HG03439 (cell line): ENCODE results near the gene JCAD.
A peak's percentile ranks its signal among the peaks of the same experiment; 100 is the strongest.
"Not testable (repeated sequence)": the region's sequence is repeated elsewhere in the genome, so short reads cannot be mapped to it uniquely, and the experiment has no call there.

Experiments used
- ATAC-seq: cut with Tn5 transposase; IDR thresholded peaks from one replicate; pipeline ENCODE4 v1.9.1; 2021; ENCODE audit warnings: mild to moderate bottlenecking, moderate library complexity; ENCODE audit not compliant: unreplicated experiment

The JCAD gene

DNA sequence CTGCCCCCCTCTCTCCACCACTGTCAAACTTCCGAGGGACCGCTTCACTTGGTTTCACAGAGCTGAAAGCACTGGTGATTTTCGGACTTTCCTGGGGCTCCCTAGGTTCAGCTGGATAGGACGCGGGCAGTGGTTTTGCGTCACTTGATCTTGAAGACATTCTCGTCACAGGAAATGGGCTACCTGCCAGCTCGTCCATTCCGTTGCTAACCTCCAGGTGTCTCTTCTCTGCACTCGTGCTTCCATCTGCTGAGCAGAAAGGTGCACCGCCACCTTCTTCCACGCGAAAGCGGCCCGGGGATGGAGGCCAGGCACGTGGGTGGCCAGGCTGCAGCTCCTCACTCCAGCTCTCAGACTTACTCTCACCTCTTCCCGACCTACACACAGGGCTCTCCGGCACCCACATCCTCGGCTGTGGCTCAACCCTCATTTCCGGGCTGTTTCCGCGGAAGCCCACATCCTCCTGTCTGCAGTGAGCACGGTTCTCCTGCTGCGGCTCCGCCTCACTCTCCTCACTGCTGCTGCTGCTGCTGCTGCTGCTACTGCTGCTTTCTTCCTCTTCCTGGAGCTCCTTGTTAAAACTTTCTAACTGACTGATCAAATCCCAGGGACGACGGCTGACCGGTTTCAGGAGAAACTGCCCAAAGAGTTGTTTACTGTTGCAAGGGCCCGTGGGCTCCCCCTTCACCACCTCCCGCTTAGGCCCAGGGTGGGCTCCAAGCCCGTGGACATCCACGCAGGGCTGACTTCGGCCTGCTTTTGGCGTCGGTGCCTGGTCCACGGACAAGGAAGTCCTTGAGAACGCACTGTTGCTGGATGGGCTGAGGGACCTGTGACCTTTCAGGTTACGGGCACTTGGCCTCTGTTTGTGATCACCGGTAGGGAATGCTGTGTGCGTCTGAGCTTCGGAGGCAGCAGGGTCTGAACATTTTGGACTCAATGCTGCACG is 32.1 kb downstream of the JCAD start:
- ATAC-seq, result peak; percentile 81

GRCh38 chr10:30026578-30026977 is 32.8 kb downstream of the JCAD start:
- no peak for ATAC-seq

DNA sequence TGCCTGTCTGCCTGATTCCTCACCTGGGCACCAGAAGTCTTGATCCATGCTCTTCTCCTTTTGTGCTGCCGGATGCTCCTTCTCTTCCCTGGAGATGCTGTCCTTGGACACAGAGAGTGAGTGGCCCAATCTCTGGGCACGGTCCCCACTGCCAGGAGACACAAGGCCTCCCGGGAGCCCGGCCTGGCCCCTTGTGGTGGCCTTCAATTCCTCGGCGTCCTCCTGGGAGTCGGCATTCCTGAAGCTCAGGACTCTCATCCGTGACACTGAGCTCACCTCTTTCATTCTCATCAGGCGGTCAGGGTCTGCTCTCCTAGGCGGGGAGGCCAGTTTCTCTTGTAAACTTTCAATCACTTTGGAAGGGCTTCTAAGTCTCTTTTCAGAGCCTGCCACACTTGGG is 33.3 kb downstream of the JCAD start:
- no peak for ATAC-seq

DNA sequence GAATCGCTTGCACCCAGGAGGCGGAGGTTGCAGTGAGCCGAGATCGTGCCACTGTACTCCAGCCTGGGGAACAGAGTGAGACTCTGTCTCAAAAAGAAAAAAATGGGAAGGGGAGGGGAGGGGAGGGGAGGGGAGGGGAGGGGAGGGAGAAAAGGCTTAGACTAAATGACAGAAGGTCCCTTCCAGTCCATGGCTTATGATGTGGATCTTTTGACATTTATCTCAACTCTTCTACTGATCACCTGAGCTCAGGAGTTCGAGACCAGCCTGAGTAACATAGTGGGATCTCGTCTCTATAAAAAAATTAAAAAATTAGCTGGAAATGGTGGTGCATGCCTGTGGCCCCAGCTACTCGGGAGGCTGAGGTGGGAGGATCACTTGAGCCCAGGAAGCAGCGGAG is 34.0 kb downstream of the JCAD start:
- ATAC-seq, result not testable (repeated sequence)

DNA sequence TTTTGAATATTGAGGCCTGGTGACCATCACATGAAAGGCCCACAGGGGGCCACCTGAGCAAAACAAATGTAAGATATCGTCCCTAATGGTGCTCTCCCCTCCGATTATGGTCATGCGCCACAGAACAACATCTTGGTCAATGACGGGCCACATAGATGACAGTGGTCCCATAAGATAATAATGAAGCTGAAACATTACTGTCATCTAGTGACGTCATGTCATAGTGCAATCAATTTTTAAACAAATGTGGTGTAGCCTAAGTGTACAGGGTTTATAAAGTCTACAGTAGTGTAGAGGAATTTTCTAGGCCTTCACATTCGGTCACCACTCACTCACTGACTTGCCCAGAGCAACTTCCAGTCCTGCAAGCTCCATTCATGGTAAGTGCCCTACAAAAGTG is 36.8 kb downstream of the JCAD start:
- no peak for ATAC-seq

GRCh38 chr10:30019468-30019867 is 39.9 kb downstream of the JCAD start:
- no peak for ATAC-seq

- ATAC-seq, result no peak
Observed at GRCh38 chr10:30018496-30018895, 40.9 kb downstream of the JCAD start.

DNA sequence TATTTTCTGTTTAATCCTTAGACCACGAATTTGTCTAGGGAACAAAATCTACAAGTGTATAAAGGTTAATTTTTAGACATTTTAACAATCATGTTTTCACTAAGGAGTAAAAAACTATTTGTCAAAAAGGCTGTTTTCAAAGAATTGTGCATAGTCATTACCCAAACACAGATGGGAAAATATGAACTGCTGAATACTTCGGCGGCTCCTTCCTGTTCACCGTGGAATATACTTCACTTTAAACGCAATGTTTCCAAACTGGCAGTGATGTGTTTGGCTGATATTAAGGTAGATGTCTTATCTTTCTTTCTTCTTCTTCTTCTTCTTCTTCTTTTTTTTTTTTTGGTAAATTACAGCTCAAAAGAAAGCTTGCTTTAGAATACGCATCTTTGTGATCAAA is 41.4 kb downstream of the JCAD start:
- no peak for ATAC-seq

GRCh38 chr10:30017556-30017955 is 41.8 kb downstream of the JCAD start:
- ATAC-seq, result no peak

DNA sequence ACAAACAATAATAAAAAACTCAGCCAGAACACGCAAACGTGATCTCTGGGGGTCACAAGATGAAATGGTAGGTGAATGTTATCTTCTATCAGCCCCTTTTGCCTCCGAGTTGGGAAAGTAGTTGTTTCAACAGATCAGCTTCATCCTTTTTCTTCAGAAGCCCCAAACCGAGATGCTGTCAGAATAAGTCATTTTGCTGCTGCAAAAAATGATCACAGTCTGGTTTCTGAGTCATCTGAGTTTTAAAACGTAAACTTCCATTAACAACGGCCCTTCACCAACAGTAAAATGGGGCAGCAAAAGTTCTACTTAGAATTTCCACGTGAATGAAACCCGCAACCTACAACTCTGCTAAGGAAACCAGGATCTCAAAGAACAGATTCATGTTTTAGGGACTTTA is 44.9 kb downstream of the JCAD start:
- ATAC-seq, result no peak

DNA sequence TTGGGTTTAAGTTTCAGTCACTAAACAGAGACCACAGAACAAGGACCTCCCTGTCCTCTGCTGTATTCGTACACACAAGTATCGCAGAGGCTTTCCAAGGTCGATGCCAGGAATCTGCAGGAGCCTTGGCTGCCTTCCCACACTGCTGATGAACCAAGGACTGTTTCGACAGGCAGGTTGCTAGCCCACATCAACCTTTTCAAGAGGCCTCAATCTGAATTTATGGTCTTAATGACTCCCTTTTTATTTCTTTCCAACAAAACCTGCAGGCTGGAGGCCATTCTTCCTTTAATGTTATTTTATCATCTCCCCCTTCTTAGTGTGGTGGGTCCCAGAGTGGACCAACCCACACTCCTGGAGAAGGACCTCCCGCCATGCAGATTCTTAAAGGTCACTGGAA is 45.6 kb downstream of the JCAD start:
- ATAC-seq, result no peak

GRCh38 chr10:30011956-30012647 is 47.3 kb downstream of the JCAD start:
- ATAC-seq, result no peak

- no peak for ATAC-seq
Observed at GRCh38 chr10:30011396-30011795, 48.0 kb downstream of the JCAD start.

DNA sequence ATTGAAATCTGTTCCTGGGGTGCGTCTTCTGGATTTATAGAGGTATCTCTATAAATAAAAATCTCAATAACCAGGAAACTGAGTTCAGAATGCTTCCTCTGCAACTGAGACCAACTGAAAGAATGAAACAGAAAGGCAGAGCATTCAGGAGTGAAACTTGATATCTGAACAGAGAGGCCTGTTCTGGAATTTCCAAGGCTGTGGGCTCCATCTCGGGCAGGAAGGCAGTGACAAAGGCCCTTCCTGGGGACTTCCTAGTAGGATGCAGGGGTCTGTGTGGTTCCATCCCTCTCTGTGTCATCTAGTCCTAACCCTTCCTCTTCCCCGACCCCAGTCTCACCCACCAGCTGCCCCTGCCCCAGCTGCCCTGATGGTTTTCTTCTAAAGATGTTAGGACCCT is 52.0 kb downstream of the JCAD start:
- ATAC-seq, result no peak

GRCh38 chr10:30006410-30006809 is 53.0 kb downstream of the JCAD start:
- no peak for ATAC-seq

GRCh38 chr10:30005116-30005515 is 54.3 kb downstream of the JCAD start:
- not testable (repeated sequence) for ATAC-seq

DNA sequence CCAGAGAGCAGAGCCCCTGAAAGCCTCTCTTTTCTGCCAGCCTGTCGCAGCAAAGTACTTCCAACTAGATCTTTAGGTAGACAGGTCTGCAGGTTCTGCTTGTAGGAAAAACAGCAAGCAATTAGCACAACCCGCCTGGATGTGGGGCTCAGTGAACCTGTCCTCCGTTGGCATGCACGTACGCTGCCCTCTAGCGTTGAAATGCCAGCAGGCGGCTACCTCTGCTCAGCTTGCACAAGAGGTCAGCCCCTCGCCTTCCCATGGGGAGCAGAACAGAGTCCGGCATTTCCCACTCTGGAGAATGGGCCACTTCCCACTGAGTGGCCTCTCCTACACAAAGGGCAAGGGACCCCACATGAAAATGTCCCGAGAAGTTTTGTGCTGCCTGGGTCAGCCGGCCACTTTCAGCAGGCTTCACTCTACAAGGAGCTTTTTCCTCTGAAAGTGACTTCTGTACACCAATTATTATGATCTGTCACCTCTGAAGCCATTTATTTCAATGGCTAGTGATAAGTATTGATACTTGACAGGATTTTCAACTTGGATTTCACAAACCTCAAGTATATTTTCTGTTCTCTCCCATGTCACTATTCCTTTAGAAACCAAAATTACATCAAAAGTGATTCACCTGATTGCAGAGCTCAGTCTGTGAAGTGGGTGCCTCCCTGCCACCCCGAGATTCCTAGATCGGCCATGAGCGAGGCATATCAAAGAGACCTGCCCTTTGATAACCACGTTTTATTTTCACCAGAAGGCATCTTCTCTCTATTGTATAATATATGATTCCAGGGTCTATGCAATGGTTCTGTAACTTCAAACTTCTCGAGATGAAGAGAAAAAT is 56.7 kb downstream of the JCAD start:
- ATAC-seq, result no peak

GRCh38 chr10:30000802-30001571 is 58.4 kb downstream of the JCAD start:
- ATAC-seq, result no peak

- ATAC-seq, result no peak
Observed at GRCh38 chr10:29998142-29998808, 61.1 kb downstream of the JCAD start.

- no peak for ATAC-seq
Observed at GRCh38 chr10:29994811-29995210, 64.6 kb downstream of the JCAD start.
